Uterus (tissue), 2 donors: Measurements from ENCODE around the gene SIN3A.

Experiments
- POLR2A ChIP-seq, 2 donors: fragments of 450-650 bp; IDR thresholded peaks; one replicate each; pipeline ENCODE4 v1.6.1; 2016; ENCODE audit warnings: antibody characterized with exemption in 2 of 2, mild to moderate bottlenecking in 1 of 2, moderate library complexity in 1 of 2
- TF ChIP-seq, protein P1 (sequence below), 4 experiments: fragments of 200-600 bp in 2 of 4; fragments of 450-650 bp in 2 of 4; sonication (generic) in 2 of 4; IDR thresholded peaks; one replicate each; pipeline ENCODE4 v1.5.1; 2016 to 2019; ENCODE audit warnings: antibody characterized with exemption in 4 of 4, mild to moderate bottlenecking in 2 of 4, moderate library complexity in 1 of 4

DNA sequence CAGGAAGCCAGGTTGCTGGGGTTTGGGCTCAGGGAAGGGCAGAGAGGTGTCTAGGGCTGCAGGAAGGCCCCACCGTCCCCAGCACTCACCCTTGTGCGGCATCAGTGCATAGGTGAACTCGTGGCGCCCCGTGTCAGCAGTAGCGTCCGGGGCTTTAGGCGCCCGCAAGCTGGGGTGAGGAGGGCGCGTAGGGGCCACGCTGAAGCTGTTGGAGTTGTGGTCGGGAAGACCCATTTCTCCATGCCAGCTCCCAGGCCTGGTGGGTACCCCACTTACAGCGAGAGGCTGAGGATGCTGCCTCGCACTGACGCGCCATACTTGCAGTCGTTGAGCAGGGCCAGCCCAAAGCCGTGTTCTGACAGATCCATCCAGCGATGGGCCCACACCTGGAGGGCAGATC, 95.0 kb downstream of the SIN3A start:
- TF ChIP-seq, protein P1, sequence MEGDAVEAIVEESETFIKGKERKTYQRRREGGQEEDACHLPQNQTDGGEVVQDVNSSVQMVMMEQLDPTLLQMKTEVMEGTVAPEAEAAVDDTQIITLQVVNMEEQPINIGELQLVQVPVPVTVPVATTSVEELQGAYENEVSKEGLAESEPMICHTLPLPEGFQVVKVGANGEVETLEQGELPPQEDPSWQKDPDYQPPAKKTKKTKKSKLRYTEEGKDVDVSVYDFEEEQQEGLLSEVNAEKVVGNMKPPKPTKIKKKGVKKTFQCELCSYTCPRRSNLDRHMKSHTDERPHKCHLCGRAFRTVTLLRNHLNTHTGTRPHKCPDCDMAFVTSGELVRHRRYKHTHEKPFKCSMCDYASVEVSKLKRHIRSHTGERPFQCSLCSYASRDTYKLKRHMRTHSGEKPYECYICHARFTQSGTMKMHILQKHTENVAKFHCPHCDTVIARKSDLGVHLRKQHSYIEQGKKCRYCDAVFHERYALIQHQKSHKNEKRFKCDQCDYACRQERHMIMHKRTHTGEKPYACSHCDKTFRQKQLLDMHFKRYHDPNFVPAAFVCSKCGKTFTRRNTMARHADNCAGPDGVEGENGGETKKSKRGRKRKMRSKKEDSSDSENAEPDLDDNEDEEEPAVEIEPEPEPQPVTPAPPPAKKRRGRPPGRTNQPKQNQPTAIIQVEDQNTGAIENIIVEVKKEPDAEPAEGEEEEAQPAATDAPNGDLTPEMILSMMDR (IDR thresholded peaks at IDR 0.05), result no peak
- no peak for TF ChIP-seq POLR2A (IDR thresholded peaks at IDR 0.05)
